ENCODE results near the gene RIC3.
A peak's percentile ranks its signal among the peaks of the same experiment; 100 is the strongest.

RIC3 gene

DNA sequence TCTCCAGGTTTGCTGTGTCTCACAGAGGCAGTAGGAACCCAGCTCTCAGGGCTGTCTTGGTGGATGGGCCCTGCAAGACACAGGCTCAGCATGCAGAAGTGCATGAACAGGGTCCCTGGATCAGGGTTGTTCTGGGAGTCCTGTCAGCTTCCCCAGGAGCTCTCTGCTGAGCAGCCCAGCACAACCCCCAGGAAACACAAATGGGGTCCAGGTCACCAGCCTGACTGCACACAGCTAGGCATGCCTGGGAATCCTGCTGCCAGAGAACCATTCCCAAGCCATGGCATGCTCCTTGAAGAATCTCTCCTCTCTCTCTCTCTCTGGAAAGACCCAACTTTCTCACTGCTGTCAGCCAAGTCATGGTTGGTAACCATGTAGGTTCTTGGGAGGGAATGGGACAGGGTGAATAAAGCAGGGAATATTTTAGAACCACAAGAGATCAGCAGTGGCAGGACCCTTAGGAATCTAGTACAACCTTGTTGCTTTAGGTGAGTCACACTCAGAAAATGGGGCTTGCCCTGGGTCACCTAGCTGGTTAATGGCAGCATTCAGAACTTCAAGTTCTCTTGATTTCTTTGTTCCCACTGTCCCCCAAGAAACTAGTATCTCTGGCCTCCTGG is 66.4 kb downstream of the RIC3 start:
- DNase-seq = no peak

DNA sequence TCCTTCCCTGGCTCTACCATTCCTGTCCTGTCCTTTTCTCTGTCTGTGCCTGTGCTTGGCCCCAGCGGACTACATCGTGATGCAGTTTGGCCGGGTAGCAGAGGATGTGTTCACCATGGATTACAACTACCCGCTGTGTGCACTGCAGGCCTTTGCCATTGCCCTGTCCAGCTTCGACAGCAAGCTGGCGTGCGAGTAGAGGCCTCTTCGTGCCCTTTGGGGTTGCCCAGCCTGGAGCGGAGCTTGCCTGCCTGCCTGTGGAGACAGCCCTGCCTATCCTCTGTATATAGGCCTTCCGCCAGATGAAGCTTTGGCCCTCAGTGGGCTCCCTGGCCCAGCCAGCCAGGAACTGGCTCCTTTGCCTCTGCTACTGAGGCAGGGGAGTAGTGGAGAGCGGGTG is 67.4 kb downstream of the RIC3 start:
- DNase-seq = no peak

DNA sequence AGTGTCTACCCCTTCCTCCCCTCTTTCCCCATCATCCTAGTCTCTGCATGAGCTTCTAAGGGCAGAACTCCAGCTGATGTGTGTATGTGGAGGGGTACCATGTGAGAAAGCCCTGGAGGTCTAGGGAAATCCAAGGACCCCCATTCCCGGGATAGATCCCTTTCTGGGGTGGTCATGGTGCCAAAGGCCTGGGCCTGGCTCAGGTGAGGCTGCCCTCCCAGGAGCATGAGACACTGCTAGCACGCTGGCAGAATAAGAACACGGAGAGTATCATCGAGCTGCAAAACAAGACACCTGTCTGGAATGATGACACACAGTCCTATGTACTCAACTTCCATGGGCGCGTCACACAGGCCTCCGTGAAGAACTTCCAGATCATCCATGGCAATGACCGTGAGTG is 68.2 kb downstream of the RIC3 start:
- DNase-seq = no peak

DNA sequence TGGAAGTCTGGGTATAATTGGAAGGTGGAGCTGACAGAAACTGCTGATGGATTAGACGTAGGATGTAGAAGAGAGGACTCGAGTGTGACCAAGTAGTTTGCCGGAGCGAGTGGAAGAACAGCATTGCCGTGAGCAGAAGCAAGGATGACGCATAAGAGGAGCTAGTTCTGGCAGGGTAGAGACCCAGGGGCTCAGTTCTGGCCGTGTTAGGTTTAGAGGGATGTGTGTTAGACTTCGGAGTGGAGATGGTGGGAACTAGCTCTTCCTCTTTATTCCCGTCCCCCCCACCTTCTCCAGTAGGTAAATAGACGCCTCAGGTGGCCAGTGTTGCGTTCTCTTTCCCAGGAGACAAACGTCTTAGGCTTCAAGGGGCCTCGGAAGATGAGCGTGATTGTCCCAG is 68.7 kb downstream of the RIC3 start:
- DNase-seq = no peak

DNA sequence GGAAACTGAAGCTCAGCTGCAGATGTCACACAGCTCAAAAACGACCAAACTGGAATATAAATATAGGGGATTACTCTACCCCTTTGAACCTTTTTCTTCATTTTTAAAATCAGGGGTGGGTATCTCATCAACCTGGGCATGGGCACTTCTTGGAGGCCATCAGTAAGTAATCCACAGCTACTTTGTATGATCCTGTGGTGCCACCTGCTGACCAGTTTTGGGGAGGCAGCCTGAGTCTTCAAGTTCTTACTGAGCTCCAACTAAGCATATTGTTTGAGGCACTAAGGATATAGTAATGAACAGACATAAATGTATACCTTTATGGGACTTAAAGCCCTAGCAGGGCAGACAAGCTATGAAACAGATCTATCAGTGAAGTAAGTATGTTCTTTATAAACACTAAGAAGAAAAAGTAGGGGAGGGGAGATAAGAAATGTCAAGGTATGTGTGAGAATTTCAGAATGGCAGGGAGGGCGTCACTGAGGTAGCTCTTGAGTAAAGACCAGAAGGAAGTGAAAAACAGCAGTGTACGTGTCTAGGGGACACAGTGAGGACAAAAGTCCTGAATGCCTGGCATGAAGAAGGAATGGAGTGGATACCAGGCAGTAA is 69.4 kb downstream of the RIC3 start:
- peak; percentile 45 for DNase-seq

DNA sequence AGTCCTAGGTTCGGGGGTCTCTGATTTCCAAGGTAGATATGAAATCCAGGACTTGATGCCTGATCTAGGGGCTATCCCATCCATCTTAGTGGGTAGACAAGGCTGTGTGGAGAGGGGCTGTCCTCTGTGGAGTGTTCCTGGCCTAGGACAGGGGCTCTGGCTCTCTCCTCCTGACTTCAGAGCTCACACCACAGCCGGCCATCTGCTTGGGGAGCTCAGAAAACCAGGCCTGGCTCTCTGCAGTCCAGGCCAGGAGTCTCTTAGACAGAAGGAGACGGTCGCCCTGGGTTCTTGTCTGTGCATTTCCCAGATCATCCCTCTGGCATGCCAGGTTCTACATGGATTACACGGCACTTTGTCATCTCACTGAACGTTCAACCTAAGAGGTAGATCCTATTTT is 69.9 kb downstream of the RIC3 start:
- no peak for DNase-seq

DNA sequence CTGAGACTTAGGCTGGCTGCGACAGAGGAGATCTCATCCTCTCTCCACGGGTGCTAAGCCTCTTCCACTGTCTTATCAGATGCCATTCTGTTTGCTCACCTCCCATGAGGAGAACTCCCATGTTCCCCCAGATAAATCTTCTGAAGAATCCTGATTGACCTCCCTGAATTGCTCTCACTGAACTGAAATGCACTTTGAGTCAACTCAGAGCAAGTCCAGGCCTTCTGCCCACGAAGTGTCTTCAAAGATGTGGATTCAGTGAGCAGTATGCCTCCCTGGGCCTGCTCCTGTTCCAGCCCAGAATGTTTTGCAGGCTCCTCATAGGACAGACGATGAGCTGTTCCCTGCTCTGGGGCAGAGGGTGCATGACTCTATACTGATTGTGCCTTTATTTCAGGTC is 70.5 kb downstream of the RIC3 start:
- no peak for DNase-seq

DNA sequence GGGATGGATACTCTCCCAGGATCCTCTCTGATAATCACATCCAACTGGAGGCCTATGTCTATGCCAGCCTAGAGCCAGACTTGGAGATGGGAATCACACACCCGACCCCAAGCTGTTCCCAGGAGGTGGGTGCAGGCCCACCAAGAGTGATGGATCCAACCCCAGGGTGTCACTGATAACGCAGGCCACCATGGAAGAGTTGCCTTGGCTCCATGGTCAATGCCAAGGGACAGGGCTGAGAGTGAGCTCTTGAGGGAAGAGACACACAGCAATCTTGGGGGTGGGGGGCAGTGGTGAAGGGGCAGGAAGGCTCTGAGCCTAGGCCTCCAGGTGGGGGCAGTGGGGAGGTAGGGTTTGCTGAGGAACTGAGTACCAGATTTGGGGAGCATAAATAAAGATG is 70.9 kb downstream of the RIC3 start:
- DNase-seq = no peak

DNA sequence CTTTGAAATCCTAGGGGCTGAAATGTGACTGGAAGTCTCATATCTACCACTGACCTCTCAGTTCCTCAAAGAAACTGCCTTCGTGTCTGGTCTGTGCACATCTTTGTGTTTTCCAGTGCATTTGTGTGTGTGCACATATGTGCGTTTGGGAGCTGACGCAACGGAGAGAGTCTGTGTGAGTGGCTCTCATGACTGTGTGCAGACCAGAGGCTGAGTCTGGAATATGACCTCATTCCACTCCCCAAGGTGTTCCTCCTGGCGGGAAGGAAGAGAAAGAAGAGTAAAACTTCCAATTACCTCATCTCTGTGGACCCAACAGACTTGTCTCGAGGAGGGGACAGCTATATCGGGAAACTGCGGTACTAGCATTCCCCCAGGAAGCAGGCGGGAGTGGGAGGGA is 71.4 kb downstream of the RIC3 start:
- DNase-seq = no peak

DNA sequence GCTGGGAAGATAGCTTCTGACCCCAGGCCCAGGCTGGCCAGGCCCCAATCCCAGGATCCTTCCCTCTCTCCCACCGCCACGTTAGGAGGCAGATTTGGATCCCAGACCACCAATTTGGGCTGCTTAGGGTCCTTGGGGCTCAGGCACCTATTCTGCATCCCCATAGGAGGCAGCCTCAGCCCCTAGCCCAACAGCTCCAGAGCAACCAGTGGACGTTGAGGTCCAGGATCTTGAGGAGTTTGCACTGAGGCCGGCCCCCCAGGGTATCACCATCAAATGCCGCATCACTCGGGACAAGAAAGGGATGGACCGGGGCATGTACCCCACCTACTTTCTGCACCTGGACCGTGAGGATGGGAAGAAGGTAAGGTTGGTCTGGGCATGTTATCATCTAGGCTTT is 71.8 kb downstream of the RIC3 start:
- DNase-seq = no peak

DNA sequence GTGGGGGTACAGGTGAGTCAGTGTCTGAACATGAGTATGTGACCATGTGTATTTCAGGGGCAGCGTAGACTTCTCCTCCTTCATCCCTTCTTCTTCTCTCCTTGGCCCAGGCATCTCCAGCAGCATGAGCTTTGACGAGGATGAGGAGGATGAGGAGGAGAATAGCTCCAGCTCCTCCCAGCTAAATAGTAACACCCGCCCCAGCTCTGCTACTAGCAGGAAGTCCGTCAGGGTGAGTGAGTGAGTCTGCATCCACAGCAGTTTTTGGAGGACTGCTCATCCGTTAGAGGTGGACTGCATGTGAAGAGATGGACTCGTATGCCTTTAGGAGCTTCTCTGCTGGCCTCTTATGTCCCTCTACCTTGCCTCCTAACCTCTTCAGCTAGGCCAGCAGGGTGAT is 72.2 kb downstream of the RIC3 start:
- DNase-seq = no peak

DNA sequence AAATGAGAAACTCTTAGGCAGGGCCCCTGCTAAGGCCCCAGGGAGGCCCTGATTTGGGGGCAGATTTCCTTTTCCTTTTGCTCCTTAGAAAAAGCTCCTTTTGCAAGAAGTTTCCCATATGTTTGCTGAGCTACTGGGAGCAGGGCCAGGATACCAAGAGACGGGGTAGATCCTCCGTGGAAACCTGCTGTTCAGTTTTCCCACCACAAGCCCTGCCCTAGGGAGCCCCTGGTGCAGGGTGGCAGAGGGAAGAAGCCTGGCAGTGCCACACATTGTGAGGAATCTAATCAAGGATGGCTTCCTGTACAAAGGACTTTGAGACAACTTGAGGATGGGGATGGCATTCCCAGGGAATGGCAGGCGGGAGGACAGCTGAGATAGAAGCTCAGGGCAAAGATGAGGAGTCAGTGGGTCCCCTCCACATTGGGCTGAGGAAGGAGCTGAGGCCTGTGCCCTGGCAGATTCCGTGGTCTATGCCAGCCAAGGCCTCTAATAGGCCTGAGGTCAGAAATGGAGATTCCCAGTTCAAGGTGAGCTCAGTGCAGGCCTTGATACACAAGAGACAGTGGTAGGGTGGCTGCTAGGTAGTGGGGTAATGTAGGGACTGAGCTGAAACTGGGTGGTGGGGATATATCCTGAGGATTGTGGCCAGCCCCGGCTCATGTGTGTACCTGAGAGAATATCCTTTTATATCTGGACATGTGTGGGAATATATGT is 72.9 kb downstream of the RIC3 start:
- no peak for DNase-seq

DNA sequence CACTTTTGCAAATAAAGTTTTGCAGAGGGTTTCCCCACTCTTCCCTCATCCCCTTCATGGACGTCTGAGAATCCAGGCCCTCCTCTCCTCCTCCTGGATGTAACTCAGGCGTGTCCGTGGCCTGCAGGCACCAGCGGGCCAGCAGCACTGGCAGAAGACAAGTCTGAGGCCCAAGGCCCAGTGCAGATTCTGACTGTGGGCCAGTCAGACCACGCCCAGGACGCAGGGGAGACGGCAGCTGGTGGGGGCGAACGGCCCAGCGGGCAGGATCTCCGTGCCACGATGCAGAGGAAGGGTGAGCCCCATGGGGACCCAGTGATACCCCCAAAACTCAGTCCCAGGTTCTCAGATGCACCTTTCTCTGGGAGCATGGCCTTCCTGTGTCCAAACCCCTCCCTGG is 73.5 kb downstream of the RIC3 start:
- DNase-seq = no peak

DNA sequence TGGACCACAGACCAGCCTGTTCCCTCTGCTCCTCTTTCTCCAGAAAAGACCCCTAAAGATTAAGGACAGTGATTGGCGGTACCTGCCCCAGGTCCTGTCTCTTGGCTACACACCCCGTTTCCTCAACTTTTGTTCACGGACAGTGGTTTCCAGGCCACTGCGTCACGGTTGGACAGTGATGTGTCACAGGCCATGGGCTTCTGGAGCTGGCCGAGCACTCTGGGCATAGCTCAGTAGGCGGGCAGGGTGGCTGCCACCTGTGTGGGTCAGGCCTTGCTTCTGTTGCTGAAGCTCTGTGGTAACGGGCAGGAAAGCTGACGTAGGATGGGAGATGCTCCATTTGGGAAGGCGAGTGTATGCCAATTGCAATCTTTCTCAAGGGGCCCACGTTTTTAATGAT is 74.2 kb downstream of the RIC3 start:
- DNase-seq = no peak

DNA sequence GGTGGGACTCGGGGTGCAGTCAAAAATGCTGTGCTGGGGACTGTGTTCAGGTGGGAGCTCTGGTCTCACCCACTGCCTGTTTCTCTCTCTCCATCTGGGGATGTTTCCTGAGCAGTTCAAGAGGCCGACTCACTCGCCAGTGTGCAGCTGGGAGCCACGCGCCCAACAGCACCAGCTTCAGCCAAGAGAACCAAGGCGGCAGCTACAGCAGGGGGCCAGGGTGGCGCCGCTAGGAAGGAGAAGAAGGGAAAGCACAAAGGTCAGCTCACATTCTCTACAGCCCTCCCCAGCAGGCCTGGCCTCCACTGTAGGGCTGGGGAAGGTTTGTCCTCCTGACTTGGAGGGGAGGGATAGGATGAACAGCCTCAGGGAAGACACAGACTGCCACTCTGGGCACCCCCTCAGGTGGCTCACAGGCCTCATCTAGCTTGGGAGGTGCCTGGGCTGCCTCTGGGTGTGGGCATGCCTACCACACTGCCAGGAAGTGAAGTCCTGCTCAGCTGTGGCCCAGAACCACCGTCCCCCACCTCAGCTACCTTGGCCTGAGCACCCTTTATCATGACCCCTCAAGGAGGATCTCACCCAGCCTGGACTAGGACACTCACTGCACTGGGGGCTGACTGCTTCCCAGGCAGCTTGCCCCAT is 74.8 kb downstream of the RIC3 start:
- no peak for DNase-seq

DNA sequence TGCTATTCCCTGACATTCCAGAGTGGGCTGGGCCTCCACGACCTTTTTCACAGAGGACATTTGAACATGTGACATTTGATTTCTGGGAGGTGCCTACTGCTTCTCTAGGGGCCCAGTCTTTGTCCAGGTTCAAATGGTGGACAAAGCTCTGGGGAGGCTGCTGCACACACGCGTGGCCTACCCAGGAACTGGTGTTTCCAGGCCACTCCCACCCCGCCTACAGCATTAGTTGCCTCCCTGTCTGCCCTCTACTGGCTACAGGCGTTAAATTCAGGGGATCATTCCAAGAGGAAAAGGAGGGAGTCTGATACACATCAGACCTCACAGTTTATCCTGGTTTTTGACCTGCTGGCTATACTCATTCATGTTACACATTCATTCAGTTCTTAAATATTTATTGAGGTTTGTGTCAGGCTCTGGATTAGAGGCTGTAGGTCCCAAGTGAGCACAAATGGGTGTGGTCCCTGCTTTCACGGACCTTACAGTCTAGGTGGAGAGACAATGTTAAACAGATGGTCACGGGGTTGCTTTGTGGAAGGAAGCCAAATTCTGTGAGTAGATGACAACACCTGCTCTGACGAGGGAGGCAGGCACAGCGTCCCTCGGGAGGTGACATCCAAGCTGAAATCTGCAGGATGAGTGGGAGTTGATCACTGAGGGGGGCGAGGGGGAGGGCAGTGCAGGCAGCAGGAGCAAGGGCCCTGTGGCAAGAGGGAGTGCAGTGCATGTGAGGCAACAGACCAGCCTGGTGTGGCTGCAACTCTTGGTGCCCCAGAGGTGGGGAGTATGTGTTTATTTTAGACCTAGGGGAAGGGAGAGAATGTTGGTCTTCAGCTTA is 76.0 kb downstream of the RIC3 start:
- DNase-seq = no peak

DNA sequence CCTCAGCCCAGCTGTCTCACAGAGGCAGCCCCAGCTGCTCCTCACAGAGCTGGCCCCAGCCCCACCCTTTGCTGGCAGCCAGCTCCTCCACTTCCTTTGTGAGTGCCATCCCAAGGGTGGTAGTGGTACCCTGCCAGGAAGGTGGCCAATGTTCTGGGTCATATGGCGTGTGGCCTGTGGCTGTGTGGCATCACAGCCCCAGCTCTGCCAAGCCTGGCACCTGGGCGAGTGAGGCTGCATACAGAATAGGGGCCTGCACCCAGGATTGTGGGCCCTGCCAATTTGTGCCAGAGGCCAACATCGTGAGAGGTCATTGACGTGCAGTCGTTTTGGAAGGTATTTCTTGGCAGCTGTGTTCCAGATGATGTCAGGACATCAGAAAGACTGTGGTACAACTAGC is 77.1 kb downstream of the RIC3 start:
- no peak for DNase-seq

DNA sequence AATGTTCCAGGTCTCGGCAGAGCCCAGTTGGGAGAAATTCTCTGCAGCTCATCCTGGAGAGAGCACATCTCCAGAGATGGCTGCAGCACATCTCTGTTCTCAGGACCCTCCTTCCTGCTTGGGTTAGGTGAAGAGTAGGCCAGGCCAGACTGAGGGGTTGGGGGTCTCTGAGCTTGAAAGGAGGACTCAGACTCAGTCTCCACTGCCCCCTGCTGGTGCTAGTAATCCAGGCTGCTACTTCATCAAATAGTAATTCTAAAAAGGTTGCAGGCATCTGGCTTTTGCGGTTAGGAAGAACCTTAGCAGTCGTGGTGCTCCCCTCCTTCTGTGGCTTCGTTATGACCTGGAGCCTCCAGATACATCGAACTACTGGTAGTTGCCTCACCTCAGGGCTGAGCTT is 78.1 kb downstream of the RIC3 start:
- DNase-seq = no peak

DNA sequence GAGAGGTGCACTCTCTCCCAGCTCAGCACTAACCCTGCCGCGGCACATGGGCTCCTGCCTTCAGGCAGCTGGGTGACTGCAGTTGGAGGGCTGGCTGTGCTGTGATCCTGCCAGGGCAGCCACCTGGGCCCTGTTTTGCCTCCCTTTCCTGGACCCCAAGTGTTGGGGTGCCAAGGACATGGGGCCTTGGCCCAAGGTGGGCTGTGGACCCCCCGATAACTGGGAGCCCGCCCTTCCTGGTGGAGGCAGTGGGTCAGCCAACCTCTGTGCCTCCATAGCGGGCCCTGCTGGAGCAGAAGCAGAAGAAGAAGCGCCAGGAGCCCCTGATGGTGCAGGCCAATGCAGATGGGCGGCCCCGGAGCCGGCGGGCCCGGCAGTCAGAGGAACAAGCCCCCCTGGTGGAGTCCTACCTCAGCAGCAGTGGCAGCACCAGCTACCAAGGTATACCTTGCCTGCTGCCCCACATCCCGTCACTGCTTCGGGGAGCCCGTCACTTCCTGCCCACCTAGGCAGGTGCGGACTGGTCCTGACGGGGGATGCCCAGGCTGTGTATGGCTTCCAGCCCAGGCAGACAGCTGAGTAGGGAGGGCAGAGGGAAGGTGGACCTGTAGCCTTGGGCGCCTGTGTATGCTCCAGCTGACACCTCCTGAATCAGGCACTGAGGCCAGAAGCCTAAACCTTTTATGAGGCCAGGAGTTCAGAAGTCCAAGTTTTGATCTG is 78.9 kb downstream of the RIC3 start:
- no peak for DNase-seq

DNA sequence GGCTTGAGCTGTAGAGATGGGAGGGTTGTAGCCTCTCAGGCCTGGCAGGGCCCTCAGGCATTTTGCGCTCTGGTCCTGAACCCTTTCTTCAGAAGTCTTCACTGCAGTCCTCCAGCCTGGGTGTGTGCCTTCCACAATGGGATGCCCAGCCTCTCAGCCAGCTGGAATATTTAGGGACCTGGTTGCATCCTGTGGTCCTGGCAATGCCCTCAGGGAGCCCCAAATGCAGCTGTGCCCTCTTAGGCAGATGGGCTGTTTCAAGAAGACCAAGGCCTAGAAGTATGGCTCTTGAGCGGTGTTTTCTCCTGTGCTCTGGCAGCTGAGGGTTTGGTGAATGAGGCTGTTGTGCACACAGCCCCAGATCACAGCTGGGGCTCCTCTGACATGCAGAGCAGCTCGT is 81.1 kb downstream of the RIC3 start:
- DNase-seq = no peak

DNA sequence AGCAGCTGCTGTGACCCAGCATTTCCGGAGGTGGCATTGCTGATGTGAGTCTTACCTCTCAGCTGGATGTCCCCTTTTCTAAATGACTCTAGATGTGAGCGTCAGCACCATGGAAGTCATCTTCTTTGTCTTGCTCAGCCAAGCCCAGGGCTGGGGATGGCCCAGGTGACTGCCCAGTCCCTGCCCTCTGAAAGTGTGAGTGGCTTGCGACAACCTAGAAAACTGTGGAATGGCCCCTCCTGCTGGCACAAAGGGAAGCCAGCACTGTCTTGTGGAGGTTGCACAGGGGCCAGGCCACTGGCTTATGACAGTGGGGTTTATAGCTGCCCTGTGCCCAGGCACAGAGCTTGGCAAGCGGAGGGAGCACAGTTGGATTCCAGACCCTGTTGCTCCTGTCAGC is 81.6 kb downstream of the RIC3 start:
- no peak for DNase-seq

DNA sequence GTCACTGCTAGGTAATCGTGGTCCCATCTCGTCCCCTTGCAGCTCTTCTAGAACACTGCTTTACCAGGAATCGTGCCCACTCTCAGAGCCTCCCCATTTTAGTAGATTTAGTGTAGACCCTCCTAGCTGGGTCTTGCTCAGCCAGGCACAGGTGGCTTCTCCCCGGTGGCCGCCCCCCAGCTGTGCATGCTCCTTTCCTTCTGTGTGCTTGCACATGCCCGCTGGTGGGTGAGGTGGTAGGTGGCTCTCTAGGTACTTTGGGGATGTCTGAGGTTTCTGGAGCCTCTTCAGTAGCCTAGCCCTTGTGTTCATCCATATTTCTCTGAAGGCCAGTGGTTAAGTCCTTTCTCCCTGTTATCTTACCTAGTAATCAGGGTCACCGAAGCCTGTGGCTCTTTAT is 82.3 kb downstream of the RIC3 start:
- DNase-seq = no peak

All from CD4-positive, alpha-beta T cell treated with Interferon gamma for 1 hour (primary cell).